ENCODE data around the gene SH3PXD2B.
"Not testable (repeated sequence)": the region's sequence is repeated elsewhere in the genome, so short reads cannot be mapped to it uniquely, and the experiment has no call there.

The SH3PXD2B gene

GRCh38 chr5:172350212-172351181 is 103.8 kb downstream of the SH3PXD2B start:
- TF ChIP-seq, protein P1, sequence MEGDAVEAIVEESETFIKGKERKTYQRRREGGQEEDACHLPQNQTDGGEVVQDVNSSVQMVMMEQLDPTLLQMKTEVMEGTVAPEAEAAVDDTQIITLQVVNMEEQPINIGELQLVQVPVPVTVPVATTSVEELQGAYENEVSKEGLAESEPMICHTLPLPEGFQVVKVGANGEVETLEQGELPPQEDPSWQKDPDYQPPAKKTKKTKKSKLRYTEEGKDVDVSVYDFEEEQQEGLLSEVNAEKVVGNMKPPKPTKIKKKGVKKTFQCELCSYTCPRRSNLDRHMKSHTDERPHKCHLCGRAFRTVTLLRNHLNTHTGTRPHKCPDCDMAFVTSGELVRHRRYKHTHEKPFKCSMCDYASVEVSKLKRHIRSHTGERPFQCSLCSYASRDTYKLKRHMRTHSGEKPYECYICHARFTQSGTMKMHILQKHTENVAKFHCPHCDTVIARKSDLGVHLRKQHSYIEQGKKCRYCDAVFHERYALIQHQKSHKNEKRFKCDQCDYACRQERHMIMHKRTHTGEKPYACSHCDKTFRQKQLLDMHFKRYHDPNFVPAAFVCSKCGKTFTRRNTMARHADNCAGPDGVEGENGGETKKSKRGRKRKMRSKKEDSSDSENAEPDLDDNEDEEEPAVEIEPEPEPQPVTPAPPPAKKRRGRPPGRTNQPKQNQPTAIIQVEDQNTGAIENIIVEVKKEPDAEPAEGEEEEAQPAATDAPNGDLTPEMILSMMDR (IDR thresholded peaks at IDR 0.05; ENCODE audit: control insufficient read depth, extremely low read depth, insufficient read depth): no peak
- DNase-seq (ENCODE audit: low read depth): peak; percentile 14
- H3K4me3 ChIP-seq (ENCODE audit: low read depth, low read length): no peak overlapping the region

- not testable (repeated sequence) for H3K4me3 ChIP-seq (ENCODE audit: low read depth, low read length); DNase-seq (ENCODE audit: low read depth)
Measured at GRCh38 chr5:172348733-172349132, 105.6 kb downstream of the SH3PXD2B start.

GRCh38 chr5:172348084-172348483 is 106.2 kb downstream of the SH3PXD2B start:
- no peak for DNase-seq (ENCODE audit: low read depth)
- no peak overlapping the region for H3K4me3 ChIP-seq (ENCODE audit: low read depth, low read length)
- TF ChIP-seq, protein P1 (IDR thresholded peaks at IDR 0.05; ENCODE audit: control insufficient read depth, extremely low read depth, insufficient read depth): no peak

DNA sequence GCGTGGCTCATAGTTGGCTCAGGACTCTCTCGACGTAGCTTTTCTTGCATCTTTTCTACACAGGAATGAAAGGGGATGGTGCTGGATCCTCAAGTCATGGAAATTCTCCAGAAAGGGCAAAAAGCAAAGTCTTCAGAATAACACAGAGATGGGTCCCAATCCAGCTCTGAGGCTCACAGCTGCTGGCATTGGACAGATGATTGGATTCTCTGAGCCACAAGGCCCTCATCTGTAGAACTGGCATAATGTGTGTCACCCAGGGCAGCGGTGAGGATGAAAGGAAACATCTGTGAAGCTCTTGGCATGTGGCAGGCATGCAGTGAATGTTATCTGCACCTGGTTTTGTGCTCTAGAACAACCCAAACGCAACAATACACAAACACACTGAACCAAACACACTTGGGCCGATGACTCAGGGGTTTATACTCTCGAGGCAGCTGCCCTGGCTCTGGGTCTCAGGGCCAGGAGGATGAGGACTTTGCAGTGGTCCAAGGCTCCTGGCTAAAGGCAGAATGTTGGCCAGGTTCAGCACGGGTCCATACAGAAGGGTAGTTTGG is 106.8 kb downstream of the SH3PXD2B start:
- H3K4me3 ChIP-seq (ENCODE audit: low read depth, low read length): no peak overlapping the region
- no peak for DNase-seq (ENCODE audit: low read depth)
- TF ChIP-seq, protein P1 (IDR thresholded peaks at IDR 0.05; ENCODE audit: control insufficient read depth, extremely low read depth, insufficient read depth): no peak

DNA sequence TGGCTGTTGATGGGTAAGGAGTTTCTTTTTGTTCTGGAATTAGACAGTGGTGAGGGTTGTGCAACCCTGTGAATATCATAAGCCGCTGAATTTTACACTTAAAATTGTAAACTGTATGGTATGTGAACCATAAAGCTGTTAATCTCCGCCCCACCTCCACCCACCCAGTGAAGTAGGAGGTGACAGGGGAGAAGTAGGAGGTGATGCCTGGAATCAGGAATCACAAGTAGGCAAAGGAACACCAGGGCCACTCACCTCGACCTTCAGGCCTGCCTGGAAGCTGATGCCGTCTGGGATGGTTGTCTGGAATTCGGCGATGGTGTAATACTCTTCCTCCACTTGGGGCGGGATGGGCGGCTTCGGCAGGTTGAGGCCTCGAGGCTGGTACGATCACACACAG is 108.4 kb downstream of the SH3PXD2B start:
- no peak for DNase-seq (ENCODE audit: low read depth)
- TF ChIP-seq, protein P1 (IDR thresholded peaks at IDR 0.05; ENCODE audit: control insufficient read depth, extremely low read depth, insufficient read depth): no peak
- no peak overlapping the region for H3K4me3 ChIP-seq (ENCODE audit: low read depth, low read length)

- DNase-seq (ENCODE audit: low read depth): no peak
- no peak overlapping the region for H3K4me3 ChIP-seq (ENCODE audit: low read depth, low read length)
- TF ChIP-seq, protein P1 (IDR thresholded peaks at IDR 0.05; ENCODE audit: control insufficient read depth, extremely low read depth, insufficient read depth): no peak
Measured at GRCh38 chr5:172344855-172345409, 109.4 kb downstream of the SH3PXD2B start.

DNA sequence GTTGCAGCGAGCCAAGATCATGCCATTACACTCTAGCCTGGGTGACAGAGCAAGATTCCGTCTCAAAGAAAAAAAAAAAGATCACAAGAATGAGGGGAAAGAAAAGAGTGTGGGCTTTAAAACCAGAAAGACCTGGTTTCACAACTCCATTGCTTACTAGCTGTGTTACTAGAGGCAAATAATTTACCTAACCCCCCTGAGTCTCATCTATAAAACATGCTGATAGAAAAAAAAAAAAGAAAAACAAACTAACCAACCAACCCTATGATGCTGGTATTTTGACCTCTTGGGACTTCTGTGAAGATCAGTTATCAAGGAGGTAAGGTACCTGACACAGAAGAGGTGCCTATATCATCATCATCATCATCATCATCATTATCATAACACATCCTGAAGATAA is 110.6 kb downstream of the SH3PXD2B start:
- TF ChIP-seq, protein P1 (IDR thresholded peaks at IDR 0.05; ENCODE audit: control insufficient read depth, extremely low read depth, insufficient read depth): no peak
- no peak overlapping the region for H3K4me3 ChIP-seq (ENCODE audit: low read depth, low read length)
- DNase-seq (ENCODE audit: low read depth): no peak
